Muscle layer of colon (tissue), 2 donors: ENCODE results near the gene CACNA1I.

ENCODE experiments used
- H3K27ac ChIP-seq: one replicate; pipeline ENCODE4 v1.7.0; 2013; ENCODE audit warnings: low read depth, mild to moderate bottlenecking, low read length, moderate library complexity
- H3K27me3 ChIP-seq, 2 donors: one replicate each; pipeline ENCODE4 v1.7.0; 2013; ENCODE audit warnings: low read length in 2 of 2, mild to moderate bottlenecking in 2 of 2; ENCODE audit not compliant: insufficient read depth in 2 of 2, control insufficient read depth in 1 of 2
- H3K36me3 ChIP-seq: one replicate; pipeline ENCODE4 v1.7.0; 2013; ENCODE audit warnings: mild to moderate bottlenecking, low read length; ENCODE audit not compliant: insufficient read depth
- H3K4me1 ChIP-seq: one replicate; pipeline ENCODE4 v1.7.0; 2013; ENCODE audit warnings: mild to moderate bottlenecking, low read length; ENCODE audit not compliant: insufficient read depth
- H3K4me3 ChIP-seq, 2 donors: one replicate each; pipeline ENCODE4 v1.7.0; 2013; ENCODE audit warnings: low read length in 2 of 2, low read depth in 1 of 2, mild to moderate bottlenecking in 1 of 2, moderate library complexity in 1 of 2
- H3K9ac ChIP-seq: one replicate; pipeline ENCODE4 v1.7.0; 2013; ENCODE audit warnings: low read length
- H3K9me3 ChIP-seq: one replicate; pipeline ENCODE4 v1.7.0; 2013; ENCODE audit warnings: mild to moderate bottlenecking, low read length
- donor health status: abdominal sarcoma.
- donor health status: Adenocarcinoma of cecum.

The CACNA1I gene

GRCh38 chr22:39685336-39686177 is 115.0 kb downstream of the CACNA1I start:
- no peaks in the 10 kb centered on the region for H3K4me1 ChIP-seq
- H3K27me3 ChIP-seq = peaks cover 0 to 44% of the 10 kb centered on the region in 2 donors
- no peak overlapping the region for H3K9ac ChIP-seq
- no peak overlapping the region for H3K4me3 ChIP-seq
- no peak overlapping the region for H3K27ac ChIP-seq
- no peaks in the 10 kb centered on the region for H3K9me3 ChIP-seq
- H3K36me3 ChIP-seq = no peaks in the 10 kb centered on the region

DNA sequence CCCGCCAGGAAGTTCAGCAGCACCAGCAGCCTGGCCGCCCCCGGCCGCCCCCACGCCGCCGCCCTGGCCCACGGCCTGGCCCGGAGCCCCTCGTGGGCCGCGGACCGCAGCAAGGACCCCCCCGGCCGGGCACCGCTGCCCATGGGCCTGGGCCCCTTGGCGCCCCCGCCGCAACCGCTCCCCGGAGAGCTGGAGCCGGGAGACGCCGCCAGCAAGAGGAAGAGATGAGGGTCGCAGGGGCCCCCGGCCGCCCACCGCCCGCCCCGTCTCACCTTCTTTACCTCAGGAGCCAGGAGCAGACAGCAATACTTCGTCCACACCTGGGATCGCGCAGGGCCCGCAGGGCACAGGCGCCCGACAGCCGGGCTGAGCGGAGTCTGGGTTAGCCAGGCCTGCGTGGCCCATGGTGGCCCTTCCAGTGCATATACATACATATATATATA is 115.6 kb downstream of the CACNA1I start:
- Histone ChIP-seq H3K4me3 (no peak overlapping the region), H3K9me3 (no peaks in the 10 kb centered on the region), H3K9ac (no peak overlapping the region), H3K27ac (no peak overlapping the region), H3K27me3 (peaks cover 0 to 49% of the 10 kb centered on the region in 2 donors), H3K4me1 (no peaks in the 10 kb centered on the region), H3K36me3 (no peaks in the 10 kb centered on the region)

GRCh38 chr22:39686776-39687525 is 116.4 kb downstream of the CACNA1I start:
- Histone ChIP-seq H3K4me3 (no peak overlapping the region), H3K9me3 (no peaks in the 10 kb centered on the region), H3K4me1 (no peaks in the 10 kb centered on the region), H3K27me3 (peaks cover 0 to 48% of the 10 kb centered on the region in 2 donors), H3K27ac (no peak overlapping the region), H3K9ac (no peak overlapping the region), H3K36me3 (no peaks in the 10 kb centered on the region)

GRCh38 chr22:39688186-39688785 is 117.7 kb downstream of the CACNA1I start:
- Histone ChIP-seq H3K9ac (no peak overlapping the region), H3K27me3 (peaks cover 0 to 48% of the 10 kb centered on the region in 2 donors), H3K4me3 (no peak overlapping the region), H3K36me3 (no peaks in the 10 kb centered on the region), H3K27ac (no peak overlapping the region), H3K4me1 (no peaks in the 10 kb centered on the region), H3K9me3 (no peaks in the 10 kb centered on the region)

GRCh38 chr22:39689421-39689820 is 118.9 kb downstream of the CACNA1I start:
- no peaks in the 10 kb centered on the region for H3K9me3 ChIP-seq
- no peak overlapping the region for H3K27ac ChIP-seq
- H3K4me1 ChIP-seq = no peaks in the 10 kb centered on the region
- no peaks in the 10 kb centered on the region for H3K36me3 ChIP-seq
- H3K27me3 ChIP-seq = peaks cover 0 to 46% of the 10 kb centered on the region in 2 donors
- no peak overlapping the region for H3K4me3 ChIP-seq
- no peak overlapping the region for H3K9ac ChIP-seq

DNA sequence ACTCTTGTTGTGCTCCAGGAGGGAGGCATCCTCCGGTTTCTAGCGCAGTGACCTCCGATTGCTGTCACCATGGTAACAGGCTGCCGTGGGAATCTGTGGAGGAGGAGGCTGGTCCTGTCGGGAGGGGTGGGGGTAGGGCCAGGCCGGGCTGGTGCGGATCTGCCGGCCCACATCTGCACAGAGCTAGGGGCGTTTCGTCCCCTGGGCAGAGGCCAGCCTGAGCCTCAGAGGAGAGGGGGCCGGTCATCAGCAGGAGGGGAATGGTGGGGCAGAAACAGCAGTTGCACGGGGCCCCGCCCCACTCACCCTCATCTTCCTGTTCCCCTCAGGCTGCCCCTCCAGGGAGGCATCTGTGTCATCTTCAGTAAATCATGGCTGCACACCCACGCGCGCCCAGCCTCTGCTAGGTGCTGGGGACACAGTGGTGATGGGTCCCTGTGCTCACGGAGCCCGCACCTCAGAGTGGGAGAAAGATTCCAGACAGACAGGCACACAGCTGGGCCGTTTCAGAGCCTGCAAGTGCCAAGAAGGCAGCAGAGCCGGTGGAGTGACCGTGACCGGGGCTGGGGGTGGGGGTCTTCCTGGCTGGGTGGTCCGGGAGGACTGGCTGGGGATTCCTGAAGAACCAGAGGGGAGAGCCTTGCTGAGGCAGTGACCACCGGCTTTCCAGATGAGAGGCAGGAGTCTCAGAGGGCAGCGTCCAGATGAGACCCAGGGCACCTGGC is 120.5 kb downstream of the CACNA1I start:
- Histone ChIP-seq H3K27me3 (peaks cover 0 to 41% of the 10 kb centered on the region in 2 donors), H3K36me3 (no peaks in the 10 kb centered on the region), H3K4me3 (no peak overlapping the region), H3K9ac (no peak overlapping the region), H3K27ac (no peak overlapping the region), H3K9me3 (no peaks in the 10 kb centered on the region), H3K4me1 (no peaks in the 10 kb centered on the region)

GRCh38 chr22:39693943-39694500 is 123.5 kb downstream of the CACNA1I start:
- no peaks in the 10 kb centered on the region for H3K36me3 ChIP-seq
- no peak overlapping the region for H3K4me3 ChIP-seq
- H3K27ac ChIP-seq = no peak overlapping the region
- H3K9ac ChIP-seq = no peak overlapping the region
- H3K9me3 ChIP-seq = no peaks in the 10 kb centered on the region
- H3K27me3 ChIP-seq = peaks cover 0 to 27% of the 10 kb centered on the region in 2 donors
- H3K4me1 ChIP-seq = no peaks in the 10 kb centered on the region

GRCh38 chr22:39697790-39698430 is 127.4 kb downstream of the CACNA1I start:
- H3K9ac ChIP-seq = no peak overlapping the region
- H3K36me3 ChIP-seq = no peaks in the 10 kb centered on the region
- H3K4me3 ChIP-seq = no peak overlapping the region
- H3K27me3 ChIP-seq = peaks cover 0 to 19% of the 10 kb centered on the region in 2 donors
- no peaks in the 10 kb centered on the region for H3K9me3 ChIP-seq
- no peaks in the 10 kb centered on the region for H3K4me1 ChIP-seq
- H3K27ac ChIP-seq = no peak overlapping the region

DNA sequence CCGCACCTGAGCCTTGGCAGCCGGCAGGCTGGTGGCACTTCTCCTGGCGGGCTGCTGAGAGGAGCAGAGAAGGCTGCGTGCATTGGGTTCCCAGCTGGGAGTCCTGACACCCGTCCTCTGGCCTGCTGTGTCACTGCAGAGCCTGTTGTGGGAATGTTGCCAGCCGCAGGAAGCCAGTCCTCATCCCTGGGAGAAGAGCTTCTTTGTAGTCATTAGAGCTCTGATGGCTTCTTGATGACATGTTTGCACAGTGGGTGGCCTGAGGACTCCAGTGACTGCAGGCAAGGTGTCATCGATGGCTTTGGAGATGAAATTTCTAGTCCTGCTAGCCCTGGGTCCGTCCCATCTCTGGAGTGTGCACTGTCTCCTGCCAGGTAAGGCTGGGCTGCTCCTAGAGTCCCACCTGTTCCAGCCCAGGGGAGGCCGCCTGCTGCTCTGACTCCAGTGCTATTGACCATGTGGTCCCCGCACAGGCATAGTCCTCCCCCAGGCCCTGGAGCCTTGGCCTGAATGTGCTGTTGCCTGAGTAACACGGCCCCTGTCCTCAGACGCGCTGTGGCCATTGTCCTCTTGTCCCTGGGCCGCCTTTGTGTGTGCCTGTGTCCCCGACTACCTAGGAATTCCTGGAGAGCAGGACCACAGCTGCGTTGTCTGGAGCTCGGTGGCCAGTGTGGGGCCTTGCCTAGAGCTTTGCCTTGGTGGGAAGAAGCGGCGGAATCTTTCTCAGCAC is 129.2 kb downstream of the CACNA1I start:
- Histone ChIP-seq H3K4me3 (no peak overlapping the region), H3K4me1 (no peaks in the 10 kb centered on the region), H3K36me3 (no peaks in the 10 kb centered on the region), H3K27ac (no peak overlapping the region), H3K9me3 (no peaks in the 10 kb centered on the region), H3K27me3 (peaks cover 0 to 14% of the 10 kb centered on the region in 2 donors), H3K9ac (no peak overlapping the region)

GRCh38 chr22:39700565-39700964 is 130.0 kb downstream of the CACNA1I start:
- Histone ChIP-seq H3K9me3 (no peaks in the 10 kb centered on the region), H3K27ac (no peak overlapping the region), H3K4me3 (no peak overlapping the region), H3K9ac (no peak overlapping the region), H3K4me1 (no peaks in the 10 kb centered on the region), H3K36me3 (no peaks in the 10 kb centered on the region), H3K27me3 (peaks cover 0 to 14% of the 10 kb centered on the region in 2 donors)
